ENCODE data around the gene UBTD1. TPM values are rescaled to one million over a fixed set of nuclear protein-coding genes. Genes with fewer than 3 reads are reported as not detected.
"Not testable (repeated sequence)": the region's sequence is repeated elsewhere in the genome, so short reads cannot be mapped to it uniquely, and the experiment has no call there.

UBTD1 gene
- total RNA-seq, 2 donors from 2014 or later: 1.8 to 2.4 TPM

DNA sequence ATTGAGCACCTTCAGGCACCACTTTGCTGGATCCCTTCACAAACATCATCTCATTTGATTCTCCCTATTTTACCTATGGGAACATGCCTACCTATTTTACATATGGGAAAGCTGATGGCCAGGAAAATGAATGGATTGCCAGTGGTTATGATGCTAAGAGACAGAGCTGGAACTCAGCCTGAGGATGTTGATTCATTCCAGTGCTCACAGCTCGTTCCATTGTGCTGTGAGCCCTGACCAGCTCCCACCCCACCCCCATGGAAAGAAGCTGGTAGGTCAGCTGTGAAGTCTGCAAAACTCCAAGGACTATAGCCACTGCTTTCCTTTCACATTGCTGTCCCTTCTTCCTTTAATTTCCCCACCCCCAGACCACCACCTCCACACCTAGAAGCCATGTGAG lies 9.6 kb downstream of the UBTD1 start:
- ATAC-seq: no peak
- intact Hi-C loops (cut with DNase I, micrococcal nuclease): no loop called here
- no peak for DNase-seq

DNA sequence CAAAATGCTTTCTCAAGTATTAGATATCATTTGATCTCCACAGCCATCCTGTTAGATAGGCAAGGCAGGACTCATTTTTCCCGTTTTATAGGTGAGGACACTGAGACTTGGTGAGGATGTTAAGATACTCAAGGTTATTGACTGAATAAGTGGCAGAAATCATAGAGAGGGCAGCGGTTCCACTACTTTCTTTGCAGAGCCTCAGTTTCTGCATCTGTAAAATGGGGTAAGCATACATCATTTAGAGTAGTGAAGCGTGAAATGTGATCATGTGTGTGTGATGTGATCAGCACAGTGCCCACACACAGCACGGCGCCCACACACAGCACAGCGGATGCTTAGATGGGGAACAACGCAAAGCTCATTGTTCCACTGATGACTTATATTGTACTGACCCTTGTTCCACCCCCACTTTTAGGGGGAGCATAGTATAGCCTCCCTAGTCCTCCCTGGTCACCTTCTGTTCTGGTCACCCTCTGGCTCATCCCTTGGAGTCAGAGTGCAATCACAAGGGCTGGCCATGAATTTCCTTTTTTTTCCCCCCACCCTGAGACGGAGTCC lies 10.5 kb downstream of the UBTD1 start:
- intact Hi-C loops (cut with DNase I, micrococcal nuclease): no loop called here
- ATAC-seq (no peak), DNase-seq (no peak)

DNA sequence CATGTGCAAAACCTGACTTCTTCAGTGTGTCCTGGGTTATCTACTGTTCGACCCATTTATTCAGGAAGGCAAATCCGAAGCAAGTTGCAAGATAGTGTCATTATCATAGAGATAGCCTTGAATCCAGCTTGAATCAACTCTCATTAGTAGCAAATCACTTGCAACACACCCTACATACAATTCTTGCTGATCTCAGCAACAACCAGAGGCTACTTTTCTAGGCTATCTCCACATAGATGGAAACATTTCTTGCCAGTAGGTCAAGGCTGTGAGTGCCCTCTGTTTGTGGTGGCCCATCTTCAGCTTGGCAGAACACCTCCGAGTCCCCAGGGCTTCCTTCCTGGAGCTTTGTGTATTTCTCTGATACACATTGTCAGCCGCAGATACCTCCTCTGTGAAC lies 12.0 kb downstream of the UBTD1 start:
- ATAC-seq (no peak), DNase-seq (no peak)
- intact Hi-C loops (cut with DNase I, micrococcal nuclease): no loop called here

DNA sequence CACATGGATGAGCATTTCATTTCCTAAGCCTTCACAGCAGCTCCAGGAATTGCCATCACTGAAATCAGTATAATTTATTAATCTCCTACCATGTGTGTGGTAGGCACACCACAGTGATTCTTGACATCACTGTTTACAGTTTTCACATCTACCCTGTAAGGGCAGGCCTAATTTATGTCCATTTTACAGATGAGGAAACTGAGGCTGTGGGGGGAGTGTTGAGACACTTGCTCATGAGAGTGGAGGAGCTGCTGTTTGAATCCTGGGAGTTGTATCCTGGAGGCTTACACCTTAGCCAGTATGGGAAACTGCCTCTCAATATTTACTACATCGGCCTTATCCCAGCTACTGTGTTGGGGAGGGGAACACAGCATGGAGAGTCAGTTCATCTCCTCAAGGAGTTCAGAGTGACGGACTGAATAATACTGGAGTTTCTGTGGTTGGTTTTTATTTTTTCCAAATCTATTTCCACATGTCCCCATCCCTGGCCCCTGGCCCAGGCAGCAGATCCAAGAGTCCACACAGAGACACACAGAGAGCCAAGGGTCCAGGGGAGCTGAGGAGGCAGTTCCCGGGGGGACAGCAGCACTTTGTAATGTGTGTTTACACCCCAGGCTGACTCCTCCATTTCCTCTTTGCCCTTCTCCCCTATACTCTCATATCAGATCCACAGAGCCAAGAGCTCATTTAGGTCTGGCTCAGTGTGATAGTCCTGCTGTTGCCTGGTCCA lies 13.2 kb downstream of the UBTD1 start:
- intact Hi-C loops (cut with DNase I, micrococcal nuclease): no loop called here
- ATAC-seq (no peak), DNase-seq (no peak)

DNA sequence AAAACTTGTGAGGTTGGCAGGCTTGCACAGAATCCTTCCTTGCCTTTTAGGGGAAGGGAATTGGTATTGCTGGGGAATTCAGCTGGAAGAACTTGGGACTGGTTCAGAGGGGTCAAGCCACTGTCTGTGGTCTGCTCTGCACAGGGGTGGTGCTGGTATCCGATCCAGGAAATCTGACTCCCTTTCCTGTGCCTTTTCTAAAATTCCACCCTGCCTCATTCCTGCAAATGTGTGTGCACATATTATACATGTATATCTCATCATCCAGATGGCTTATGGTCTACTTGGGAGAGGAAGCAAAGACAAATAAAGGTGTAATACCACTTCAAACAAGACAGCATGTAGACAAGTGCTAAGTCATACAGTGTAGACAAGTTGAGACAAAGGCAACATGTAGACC lies 14.3 kb downstream of the UBTD1 start:
- intact Hi-C loops (cut with DNase I, micrococcal nuclease): no loop called here
- ATAC-seq (no peak), DNase-seq (no peak)

DNA sequence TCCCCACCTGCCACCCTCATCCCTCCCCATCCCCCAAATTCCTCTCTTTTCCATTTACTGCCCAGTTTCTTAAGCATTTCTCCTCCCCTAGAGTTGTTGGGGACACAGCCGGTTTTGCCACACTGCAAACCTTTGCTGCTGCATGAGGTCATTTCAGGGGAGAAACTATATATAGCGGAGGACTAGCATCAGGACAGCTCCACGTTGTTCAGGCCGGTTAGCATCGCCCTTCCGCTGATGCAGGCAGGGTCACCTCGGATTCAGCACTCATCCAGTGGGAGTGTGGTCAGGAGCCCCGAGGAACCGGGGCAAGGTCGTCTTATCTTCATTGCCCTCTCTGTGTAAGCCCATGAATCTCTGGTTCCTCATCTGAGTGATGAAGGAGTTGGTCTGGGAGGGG lies 15.6 kb downstream of the UBTD1 start:
- DNase-seq (no peak), ATAC-seq (no peak)
- intact Hi-C loops (cut with DNase I, micrococcal nuclease): no loop called here

DNA sequence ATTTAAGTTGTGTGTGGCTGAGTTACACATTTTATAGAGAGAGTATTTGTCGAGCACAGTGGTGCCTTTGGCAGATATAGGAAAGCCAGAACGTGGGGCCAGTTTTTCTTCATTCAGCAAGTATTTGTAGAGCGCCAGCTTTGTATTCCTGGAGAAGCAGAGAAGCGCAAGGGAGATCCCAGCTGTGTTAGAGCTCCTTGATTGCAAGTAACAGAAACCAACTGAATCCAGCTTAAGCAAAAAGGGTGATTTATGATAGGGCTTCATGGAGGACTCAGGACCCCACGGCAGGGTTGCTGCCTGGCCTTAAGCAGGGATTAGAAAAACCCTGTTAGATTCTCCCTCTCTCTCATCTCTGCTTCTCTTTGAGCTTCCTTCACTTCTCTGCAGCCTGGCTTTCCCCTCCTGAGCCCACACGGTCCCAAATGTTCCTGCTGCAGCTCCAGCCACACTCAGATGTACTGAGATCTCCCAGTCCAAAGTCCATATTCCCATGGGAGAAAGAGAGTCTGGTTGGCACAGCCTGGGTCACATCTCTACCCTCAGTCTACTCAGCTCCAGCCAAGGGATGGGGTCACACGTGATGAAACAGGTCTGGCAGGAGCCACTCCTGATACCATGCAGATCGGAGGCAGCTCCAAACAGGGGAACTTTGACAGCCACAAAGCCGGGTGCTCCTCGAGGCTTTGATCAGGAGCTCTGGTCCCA lies 16.7 kb downstream of the UBTD1 start:
- DNase-seq (no peak), ATAC-seq (no peak)
- intact Hi-C loops (cut with DNase I, micrococcal nuclease): no loop called here

DNA sequence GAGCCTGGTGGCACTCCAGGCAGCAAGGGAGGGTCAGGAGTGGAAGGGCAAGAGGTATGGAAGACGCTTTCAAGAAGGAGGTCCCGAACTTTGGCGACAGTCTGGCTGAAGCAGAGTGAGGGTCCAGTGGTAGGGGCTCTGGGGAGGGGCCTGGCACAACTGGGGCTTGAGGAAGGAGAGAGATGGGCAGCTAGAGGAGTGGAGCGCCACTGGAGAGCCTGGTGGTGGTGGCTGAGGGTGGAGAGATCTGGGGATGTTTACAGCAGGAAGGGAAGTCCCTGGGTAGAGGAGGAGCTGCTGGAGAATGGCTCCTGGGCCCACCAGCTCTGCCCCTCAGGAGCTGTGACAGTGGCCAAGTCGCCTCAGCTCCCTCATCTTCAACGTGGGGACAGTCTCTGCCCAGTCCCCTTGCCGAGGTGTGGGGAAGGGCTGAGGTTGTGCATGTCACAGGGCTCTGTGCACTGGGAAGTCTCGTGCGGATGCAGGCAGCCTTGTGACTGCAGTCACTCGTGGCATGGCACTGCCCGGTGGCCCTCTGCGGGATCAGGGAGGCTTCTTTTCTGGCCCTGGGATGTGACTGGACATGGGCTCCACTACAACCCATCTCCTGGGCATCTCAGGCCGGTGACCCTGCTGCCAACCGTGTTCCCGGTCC lies 18.5 kb downstream of the UBTD1 start:
- intact Hi-C loops (cut with DNase I, micrococcal nuclease): no loop called here
- ATAC-seq: no peak

DNA sequence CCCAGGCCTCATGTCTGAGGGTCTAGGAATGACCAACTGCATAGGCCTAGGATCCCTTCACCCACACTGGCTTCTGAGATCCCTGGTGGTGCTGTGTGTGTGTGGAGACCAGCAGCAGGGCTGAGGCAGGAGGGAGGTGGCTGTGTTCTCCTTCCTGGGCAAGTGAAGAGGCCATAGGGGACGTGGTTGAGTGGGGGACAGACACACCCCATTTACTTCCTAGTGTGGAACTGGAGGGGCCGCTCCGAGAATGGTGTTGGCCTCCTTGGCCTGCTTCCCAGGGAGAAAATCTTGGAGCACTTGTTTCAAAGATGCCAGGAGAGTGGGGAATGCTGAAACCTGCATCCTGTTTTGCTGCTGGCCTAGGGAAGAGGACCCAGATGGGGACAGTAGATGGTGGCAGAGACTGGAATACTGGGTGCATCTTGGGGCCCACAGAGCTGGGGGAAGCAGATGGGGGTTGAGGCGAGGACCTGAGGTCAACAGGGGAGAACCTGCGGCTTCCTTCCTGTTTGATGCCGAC lies 19.1 kb downstream of the UBTD1 start:
- no peak for DNase-seq
- ATAC-seq: no peak
- intact Hi-C loops (cut with DNase I, micrococcal nuclease): no loop called here

More for the DNA sequence above, 18.5 kb downstream of the UBTD1 start:
- DNase-seq: no peak

DNA sequence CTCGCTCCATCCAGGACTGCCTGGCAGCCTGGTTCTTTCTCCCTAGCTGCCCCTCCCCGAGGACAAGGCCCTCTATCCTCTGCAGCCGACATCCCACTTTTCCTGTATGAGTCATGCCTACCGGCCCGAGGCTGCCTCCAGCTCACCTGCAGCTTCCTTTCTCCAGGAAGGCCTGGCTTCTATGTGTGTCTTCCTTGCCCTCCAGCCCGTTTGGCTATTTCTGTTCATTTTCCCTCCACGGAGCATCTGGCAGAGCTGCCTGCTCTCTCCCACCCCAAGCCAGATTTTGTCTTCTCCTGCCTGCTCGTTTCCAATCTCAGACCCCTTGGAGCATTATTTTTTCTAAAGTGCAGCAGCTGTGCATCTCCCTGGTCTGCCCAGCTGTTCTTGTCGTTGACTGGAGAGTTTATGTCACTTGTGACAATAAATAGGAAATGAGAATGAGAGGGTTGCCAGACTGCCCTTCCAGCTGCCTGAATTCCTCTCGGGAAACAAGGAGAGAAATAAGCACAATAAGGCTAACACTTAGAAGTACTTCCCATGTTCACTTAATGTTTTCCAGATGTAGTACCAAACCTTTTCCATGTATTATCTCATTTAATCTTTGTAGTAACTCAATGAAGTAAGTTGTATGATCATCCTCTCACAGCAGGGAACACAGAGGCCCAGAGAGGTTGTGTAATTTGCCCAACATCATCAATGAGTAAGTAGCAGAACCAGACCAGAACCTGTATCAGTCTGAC lies 19.7 kb downstream of the UBTD1 start:
- ATAC-seq (no peak), DNase-seq (no peak)
- intact Hi-C loops (cut with DNase I, micrococcal nuclease): no loop called here

DNA sequence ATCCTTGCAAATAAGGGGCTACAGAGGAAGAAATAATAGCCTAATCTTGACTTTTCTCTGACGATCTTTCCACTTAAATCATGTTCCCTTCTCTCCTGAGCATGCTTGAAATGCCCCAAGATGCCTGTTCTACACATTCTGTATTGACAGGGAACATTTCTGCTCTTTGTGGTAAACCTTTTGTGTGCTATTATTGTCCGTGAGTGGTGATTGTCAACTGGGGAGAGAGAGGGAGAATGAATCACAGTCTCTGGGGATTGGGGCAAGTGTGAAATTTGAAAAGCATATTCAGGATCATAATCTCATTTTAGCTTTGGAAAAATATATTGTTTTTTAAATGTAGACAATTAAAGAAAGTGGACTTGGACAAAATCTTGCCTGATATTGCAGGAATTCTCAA lies 20.6 kb downstream of the UBTD1 start:
- intact Hi-C loops (cut with DNase I, micrococcal nuclease): no loop called here
- no peak for ATAC-seq
- DNase-seq: no peak

DNA sequence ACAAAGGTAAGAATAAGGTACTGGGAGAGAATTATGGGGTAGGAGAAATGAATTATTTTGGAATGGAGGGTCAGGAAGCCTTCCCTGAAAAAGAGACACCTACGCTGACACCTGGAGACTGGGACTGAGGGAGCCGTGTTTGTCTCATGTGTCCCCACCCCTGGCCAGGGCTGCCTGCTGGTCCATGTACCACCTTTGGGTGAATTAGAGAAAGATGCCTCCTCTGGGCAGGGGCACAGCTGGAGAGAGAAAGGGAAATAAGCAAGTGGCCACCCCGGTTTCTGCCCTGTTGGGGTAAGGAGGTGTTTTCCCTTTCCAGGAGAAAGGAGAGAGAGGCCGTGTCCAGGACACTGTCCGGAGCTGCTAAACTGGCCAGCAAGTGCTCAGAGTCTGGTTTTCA lies 21.8 kb downstream of the UBTD1 start:
- intact Hi-C loops (cut with DNase I, micrococcal nuclease): no loop called here
- ATAC-seq (no peak), DNase-seq (no peak)

DNA sequence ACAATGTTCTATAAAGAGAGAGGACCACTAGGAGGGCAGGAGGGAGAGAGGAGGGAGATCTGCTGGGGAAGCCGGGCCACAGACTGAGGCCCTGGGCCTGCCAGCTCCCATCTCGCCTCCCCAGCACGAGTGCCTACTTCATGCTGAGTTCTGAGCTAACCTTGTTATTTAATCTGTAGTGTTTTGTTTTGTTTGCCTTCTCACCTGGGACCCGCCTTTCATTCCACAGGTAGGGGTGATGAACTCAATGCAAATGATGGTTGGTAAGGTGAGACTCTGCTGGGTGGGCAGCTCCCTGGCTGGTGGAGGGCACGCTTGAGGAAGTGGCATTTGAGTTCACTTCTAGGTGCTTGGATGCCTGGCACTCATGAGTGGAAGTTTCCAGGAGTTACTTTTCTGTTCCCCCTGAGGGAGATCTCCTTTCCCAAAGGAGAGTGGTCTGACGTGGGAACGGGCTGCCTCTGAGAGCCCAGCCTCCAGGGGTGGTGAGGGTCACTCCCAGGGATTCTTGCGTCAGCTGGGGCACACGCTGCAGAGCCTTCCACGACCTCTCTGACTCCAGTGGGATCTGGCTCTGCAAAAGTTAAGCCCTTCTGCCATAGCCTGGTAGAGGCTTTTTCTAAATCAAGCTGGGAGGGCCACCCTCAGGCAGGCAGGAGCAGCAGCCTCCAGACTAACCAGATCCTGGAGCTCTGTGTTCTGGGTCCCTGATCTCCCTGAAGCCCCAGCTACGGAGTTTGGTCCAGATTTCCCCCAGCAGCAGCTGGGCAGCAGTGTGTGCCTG lies 22.4 kb downstream of the UBTD1 start:
- no peak for ATAC-seq
- DNase-seq: no peak
- intact Hi-C loops (cut with DNase I, micrococcal nuclease): no loop called here

DNA sequence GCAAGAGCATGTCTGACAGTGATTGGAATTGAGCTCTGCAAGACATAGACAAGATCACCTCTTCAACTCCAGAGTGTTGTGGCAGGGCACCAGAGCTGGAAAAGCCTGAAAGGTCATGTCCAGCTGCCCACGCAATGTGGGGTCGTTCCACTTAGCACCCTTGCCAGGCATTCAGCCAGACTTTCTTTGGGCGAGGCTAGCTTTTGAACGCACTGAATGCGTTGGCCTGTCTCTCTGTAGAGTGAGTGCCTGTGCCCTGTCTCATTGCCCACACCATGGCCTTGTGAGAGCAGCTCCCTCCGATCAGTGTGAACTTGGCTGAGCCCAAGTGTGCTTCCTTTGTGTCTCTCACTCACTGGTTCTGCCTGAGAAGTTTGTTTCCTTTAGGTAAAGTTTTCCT lies 23.3 kb downstream of the UBTD1 start:
- intact Hi-C loops (cut with DNase I, micrococcal nuclease): no loop called here
- no peak for ATAC-seq
- no peak for DNase-seq

DNA sequence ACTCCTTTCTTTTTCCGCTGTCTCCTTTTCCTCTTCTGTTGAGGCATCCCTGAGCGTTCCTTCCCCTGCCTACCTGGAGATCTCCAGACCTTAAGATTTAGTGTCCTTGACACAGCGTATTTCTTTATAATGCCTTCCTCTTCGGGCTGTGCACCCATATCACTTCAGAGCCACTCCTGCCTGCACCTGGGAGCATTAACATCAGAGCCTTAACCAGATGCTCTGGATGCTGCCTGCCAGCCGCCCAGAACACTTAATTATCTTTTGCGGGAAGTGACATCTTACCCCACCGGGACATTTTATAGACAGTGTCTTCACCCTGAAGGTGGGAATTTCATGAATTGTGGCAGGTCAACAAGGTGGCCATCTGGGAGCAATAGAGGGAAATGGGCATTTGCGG lies 24.2 kb downstream of the UBTD1 start:
- intact Hi-C loops (cut with DNase I, micrococcal nuclease): no loop called here
- ATAC-seq: no peak
- no peak for DNase-seq

DNA sequence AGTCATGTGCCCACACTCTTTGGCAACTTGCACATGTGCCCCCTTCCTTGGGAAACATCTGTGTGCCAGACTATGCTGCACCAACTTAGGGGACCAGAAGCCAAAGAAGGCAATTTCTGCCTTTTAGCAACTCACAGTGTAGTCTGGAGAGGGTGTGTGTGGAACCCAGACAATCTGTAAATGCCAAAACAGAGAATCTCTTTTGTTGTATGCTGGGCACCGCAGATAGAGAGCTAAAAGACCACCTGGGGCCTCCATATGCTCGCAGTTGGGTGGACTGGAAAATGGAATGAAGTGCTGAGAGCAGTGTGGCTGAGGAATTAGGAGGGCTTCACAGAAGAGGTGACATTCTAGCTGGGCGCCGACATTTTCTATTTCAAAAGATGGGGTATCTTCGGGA lies 26.4 kb downstream of the UBTD1 start:
- ATAC-seq (no peak), DNase-seq (no peak)
- intact Hi-C loops (cut with DNase I, micrococcal nuclease): no loop called here

DNA sequence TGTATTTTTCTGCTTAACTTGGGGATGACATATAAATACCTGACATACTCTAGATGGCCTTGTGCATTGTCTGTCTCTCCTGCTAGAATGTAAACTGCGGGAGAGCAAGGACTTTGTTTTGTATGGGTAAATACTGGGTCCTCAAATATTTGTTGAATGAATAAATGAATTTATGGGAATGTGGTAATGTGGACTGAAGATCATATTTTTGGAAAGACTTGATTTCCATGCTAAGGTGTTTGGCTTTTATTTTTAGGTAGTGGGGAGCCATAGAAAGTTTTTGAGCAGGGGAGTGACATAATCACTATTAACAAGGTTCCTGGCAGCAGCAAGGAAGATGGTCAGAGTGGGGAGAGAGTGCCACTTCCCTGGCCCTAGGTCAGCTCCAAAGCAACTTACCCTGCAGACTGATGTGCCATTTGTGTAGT lies 27.0 kb downstream of the UBTD1 start:
- no peak for DNase-seq
- ATAC-seq: no peak
- intact Hi-C loops (cut with DNase I, micrococcal nuclease): no loop called here

DNA sequence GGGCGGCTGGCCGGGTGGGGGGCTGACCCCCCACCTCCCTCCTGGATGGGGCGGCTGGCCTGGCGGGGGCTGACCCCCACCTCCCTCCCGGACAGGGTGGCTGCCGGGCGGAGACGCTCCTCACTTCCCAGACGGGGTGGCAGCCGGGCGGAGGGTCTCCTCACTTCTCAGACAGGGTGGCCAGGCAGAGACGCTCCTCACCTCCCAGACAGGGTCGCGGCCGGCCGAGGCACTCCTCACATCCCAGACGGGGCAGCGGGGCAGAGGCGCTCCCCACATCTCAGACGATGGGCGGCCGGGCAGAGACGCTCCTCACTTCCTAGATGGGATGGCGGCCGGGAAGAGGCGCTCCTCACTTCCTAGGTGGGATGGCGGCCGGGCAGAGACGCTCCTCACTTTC lies 30.2 kb downstream of the UBTD1 start:
- ATAC-seq; intact Hi-C loops (cut with DNase I, micrococcal nuclease); DNase-seq: not testable (repeated sequence)
